NCI-H774 (cell line): Measurements from ENCODE around the gene ZFP62.
"Not testable (repeated sequence)": the region's sequence is repeated elsewhere in the genome, so short reads cannot be mapped to it uniquely, and the experiment has no call there.

Source experiments
- DNase-seq: peaks from one replicate; lab custom pipeline; 2025; lab: John Stamatoyannopoulos, UW

Gene ZFP62

GRCh38 chr5:180860887-180861822 lies at the start of gene ZFP62:
ZFP62 (minus strand) TSS chr5:180861276; CDS start chr5:180861219, 57 bp downstream.
- DNase-seq = peak; percentile 96

GRCh38 chr5:180910735-180911134 lies 49.7 kb upstream of the ZFP62 start:
- DNase-seq = no peak

- DNase-seq = no peak
Observed at GRCh38 chr5:180910182-180910581, 49.1 kb upstream of the ZFP62 start.

GRCh38 chr5:180909782-180910181 lies 48.7 kb upstream of the ZFP62 start:
- no peak for DNase-seq

- no peak for DNase-seq
Observed at GRCh38 chr5:180908998-180909731, 48.1 kb upstream of the ZFP62 start.

GRCh38 chr5:180908400-180908799 lies 47.3 kb upstream of the ZFP62 start:
- no peak for DNase-seq

GRCh38 chr5:180901319-180902009 lies 40.4 kb upstream of the ZFP62 start:
- DNase-seq = no peak

GRCh38 chr5:180900178-180900577 lies 39.1 kb upstream of the ZFP62 start:
- no peak for DNase-seq

- DNase-seq = no peak
Observed at GRCh38 chr5:180898621-180899246, 37.7 kb upstream of the ZFP62 start, which contains the start of gene BTNL8. BTNL8 (plus strand) TSS chr5:180899159; CDS start chr5:180899311, 152 bp downstream.

- DNase-seq = not testable (repeated sequence)
Observed at GRCh38 chr5:180895330-180895729, 34.3 kb upstream of the ZFP62 start.

GRCh38 chr5:180889381-180889780 lies 28.3 kb upstream of the ZFP62 start:
- no peak for DNase-seq

GRCh38 chr5:180885845-180886529 lies 24.9 kb upstream of the ZFP62 start:
- DNase-seq = peak; percentile 44

- DNase-seq = no peak
Observed at GRCh38 chr5:180875860-180876426, 14.9 kb upstream of the ZFP62 start.

- DNase-seq = no peak
Observed at GRCh38 chr5:180874804-180875582, 13.9 kb upstream of the ZFP62 start.

GRCh38 chr5:180873615-180874520 lies 12.8 kb upstream of the ZFP62 start:
- DNase-seq = no peak

GRCh38 chr5:180872419-180872818 lies 11.3 kb upstream of the ZFP62 start:
- no peak for DNase-seq

GRCh38 chr5:180870276-180871068 lies 9.4 kb upstream of the ZFP62 start:
- DNase-seq = no peak

GRCh38 chr5:180869587-180869986 lies 8.5 kb upstream of the ZFP62 start:
- DNase-seq = no peak
